PC-3 (cell line): ENCODE measurements around the gene TRO.

ENCODE experiments used
- CTCF ChIP-seq: fragments of 300-600 bp; sonication (generic); conservative IDR thresholded peaks from 2 replicates; pipeline ENCODE4 v1.5.1; 2017; ENCODE audit warnings: antibody characterized with exemption, low read depth, mild to moderate bottlenecking, low read length
- EZH2 ChIP-seq: fragments of 300-600 bp; sonication (generic); IDR thresholded peaks from one replicate; pipeline ENCODE4 v1.6.1; 2017; ENCODE audit warnings: antibody characterized with exemption, mild to moderate bottlenecking, low read length; ENCODE audit not compliant: unreplicated experiment
- EZH2phosphoT487 ChIP-seq: fragments of 300-600 bp; sonication (generic); IDR thresholded peaks from 2 replicates; pipeline ENCODE4 v1.6.1; 2018; ENCODE audit warnings: mild to moderate bottlenecking, antibody characterized with exemption, low read length, borderline replicate concordance

- TF ChIP-seq EZH2phosphoT487 (no peak), EZH2 (no peak), CTCF (no peak)
Measured at GRCh38 chrX:54934058-54934457, 13.4 kb downstream of the TRO start.
